GM18858 (cell line): ENCODE data around the gene DNM2.

Source experiments
- ATAC-seq: cut with Tn5 transposase; IDR thresholded peaks from one replicate; pipeline ENCODE4 v1.9.1; 2021; ENCODE audit not compliant: unreplicated experiment

The DNM2 gene

GRCh38 chr19:10811391-10812111, 93.7 kb downstream of the DNM2 start:
- ATAC-seq, result no peak

- no peak for ATAC-seq
These were observed 94.3 kb downstream of the DNM2 start for GRCh38 chr19:10812196-10812595.

- no peak for ATAC-seq
These were observed 95.1 kb downstream of the DNM2 start for GRCh38 chr19:10812902-10813404.

- no peak for ATAC-seq
These were observed 97.2 kb downstream of the DNM2 start for GRCh38 chr19:10815007-10815536.

GRCh38 chr19:10815969-10816644, 98.2 kb downstream of the DNM2 start:
- ATAC-seq, result no peak

- no peak for ATAC-seq
These were observed 98.8 kb downstream of the DNM2 start for GRCh38 chr19:10816691-10817090.

GRCh38 chr19:10817291-10818038, 99.6 kb downstream of the DNM2 start:
- ATAC-seq, result no peak

- ATAC-seq, result no peak
These were observed 100.6 kb downstream of the DNM2 start for GRCh38 chr19:10818301-10819123.

- no peak for ATAC-seq
These were observed 101.5 kb downstream of the DNM2 start for GRCh38 chr19:10819124-10820060.

- ATAC-seq, result no peak
These were observed 102.3 kb downstream of the DNM2 start for GRCh38 chr19:10820173-10820572.

- ATAC-seq, result no peak
These were observed 105.8 kb downstream of the DNM2 start for GRCh38 chr19:10823690-10824089.

GRCh38 chr19:10826231-10826630, 108.4 kb downstream of the DNM2 start:
- no peak for ATAC-seq

- ATAC-seq, result no peak
These were observed 109.0 kb downstream of the DNM2 start for GRCh38 chr19:10826846-10827245.

GRCh38 chr19:10828981-10829821, 111.3 kb downstream of the DNM2 start:
- no peak for ATAC-seq

GRCh38 chr19:10829967-10830366, 112.1 kb downstream of the DNM2 start:
- no peak for ATAC-seq

GRCh38 chr19:10830370-10830769, 112.5 kb downstream of the DNM2 start:
- no peak for ATAC-seq

- ATAC-seq, result no peak
These were observed 113.3 kb downstream of the DNM2 start for GRCh38 chr19:10830931-10831779.
